ENCODE measurements around the gene SURF4.
A peak's percentile ranks its signal among the peaks of the same experiment; 100 is the strongest.
"Not testable (repeated sequence)": the region's sequence is repeated elsewhere in the genome, so short reads cannot be mapped to it uniquely, and the experiment has no call there.

SURF4 gene

GRCh38 chr9:133340256-133340655 lies 35.6 kb downstream of the SURF4 start:
- H3K4me3 ChIP-seq (ENCODE audit: low read depth, low read length), result no peak overlapping the region
- no peak for DNase-seq (ENCODE audit: low read depth)
- no peak for TF ChIP-seq CTCF (conservative IDR thresholded peaks at IDR 0.05; ENCODE audit: low read depth, low read length)

GRCh38 chr9:133339641-133340040 lies 36.2 kb downstream of the SURF4 start:
- no peak for DNase-seq (ENCODE audit: low read depth)
- H3K4me3 ChIP-seq (ENCODE audit: low read depth, low read length), result no peak overlapping the region

GRCh38 chr9:133335924-133336811 lies 39.7 kb downstream of the SURF4 start, which contains the start of gene SURF6:
Gene SURF6 (minus strand): TSS chr9:133336188. CDS start chr9:133336132, 56 bp downstream.
- H3K4me3 ChIP-seq (ENCODE audit: low read depth, low read length), result peak within 1 kb of the TSS; percentile 89
- peak; percentile 90 for DNase-seq (ENCODE audit: low read depth)
- TF ChIP-seq CTCF (conservative IDR thresholded peaks at IDR 0.05; ENCODE audit: low read depth, low read length), result no peak

More at GRCh38 chr9:133339641-133340040, 36.2 kb downstream of the SURF4 start:
- TF ChIP-seq CTCF (conservative IDR thresholded peaks at IDR 0.05; ENCODE audit: low read depth, low read length), result no peak

- not testable (repeated sequence) for DNase-seq (ENCODE audit: low read depth)
- H3K4me3 ChIP-seq (ENCODE audit: low read depth, low read length), result peak overlapping the region; percentile 89
Observed at GRCh38 chr9:133334888-133335287, 41.0 kb downstream of the SURF4 start.

GRCh38 chr9:133334161-133334560 lies 41.7 kb downstream of the SURF4 start:
- TF ChIP-seq CTCF (conservative IDR thresholded peaks at IDR 0.05; ENCODE audit: low read depth, low read length), result no peak
- DNase-seq (ENCODE audit: low read depth), result no peak
- no peak overlapping the region for H3K4me3 ChIP-seq (ENCODE audit: low read depth, low read length)

GRCh38 chr9:133333566-133333965 lies 42.3 kb downstream of the SURF4 start:
- no peak overlapping the region for H3K4me3 ChIP-seq (ENCODE audit: low read depth, low read length)
- no peak for DNase-seq (ENCODE audit: low read depth)
- TF ChIP-seq CTCF (conservative IDR thresholded peaks at IDR 0.05; ENCODE audit: low read depth, low read length), result peak; percentile 12

GRCh38 chr9:133333011-133333410 lies 42.8 kb downstream of the SURF4 start:
- H3K4me3 ChIP-seq (ENCODE audit: low read depth, low read length), result no peak overlapping the region
- TF ChIP-seq CTCF (conservative IDR thresholded peaks at IDR 0.05; ENCODE audit: low read depth, low read length), result no peak
- DNase-seq (ENCODE audit: low read depth), result no peak

Measured in choroid plexus epithelial cell (primary cell).